ENCODE results near the gene DACH1. TPM values are rescaled to one million over a fixed set of nuclear protein-coding genes. Genes with fewer than 3 reads are reported as not detected.

DACH1 gene
- total and polyA plus RNA-seq, 2 of the 13 experiments (the other 11 are each of a cell fraction or from before 2014, with no cell fraction given), result not detected

- no peak for DNase-seq (ENCODE audit: low spot score)
- no peak overlapping the region for H2AFZ ChIP-seq (ENCODE audit: low read length)
- no peak for ATAC-seq
- H3K9ac ChIP-seq (ENCODE audit: insufficient read depth, low read depth, low read length), result no peak overlapping the region
- no peaks in the 10 kb centered on the region for H4K20me1 ChIP-seq (ENCODE audit: insufficient read depth, low read length)
- POLR2A ChIA-PET, result no interaction called here
- no peaks in the 10 kb centered on the region for H3K9me3 ChIP-seq (ENCODE audit: low read length)
- no peak overlapping the region for H3K4me3 ChIP-seq (replicated peaks in 1 of 3; ENCODE audit: insufficient read depth in 1 of 3, low read depth in 2 of 3, low read length in 3 of 3)
- CTCF ChIA-PET (ENCODE audit: low intra/inter-chr PET ratio, low total read pairs), result no interaction called here
- no peak overlapping the region for H3K4me2 ChIP-seq (ENCODE audit: low read depth, low read length)
- H3K27ac ChIP-seq (ENCODE audit: extremely low read length, insufficient read depth, low read length), result no peak overlapping the region
- in situ Hi-C loops (cut with HindIII; ENCODE audit: extremely low pct_ligation_motif_present, low pct_unique_long_range_greater_than_20kb) (no loop called here), intact Hi-C loops (cut with micrococcal nuclease; ENCODE audit: unreplicated experiment) (no loop called here)
- no peak for FAIRE-seq
- H3K27me3 ChIP-seq (ENCODE audit: control insufficient read depth in 1 of 2, insufficient read depth in 2 of 2, low read length in 2 of 2), result no peaks in the 10 kb centered on the region; a peak in 1 of 5 replicates
- no peaks in the 10 kb centered on the region for H3K4me1 ChIP-seq (ENCODE audit: insufficient read depth, low read length)
- BruUV-seq (replicated peaks), result no TSS peak
- H3K79me2 ChIP-seq (ENCODE audit: insufficient read depth, low read length), result no peaks in the 10 kb centered on the region
- H3K36me3 ChIP-seq (replicated peaks in 1 of 2; ENCODE audit: control insufficient read depth in 1 of 2, insufficient read depth in 2 of 2, low read length in 2 of 2), result no peaks in the 10 kb centered on the region
- 0% methylated on average over 1 of the region's 1 CpG for WGBS (ENCODE audit: low lambda C conversion rate)
- TF ChIP-seq ZNF234 (CRISPR knock-in tag; conservative IDR thresholded peaks at IDR 0.05) (no peak), RORA (CRISPR knock-in tag; IDR thresholded peaks at IDR 0.05) (no peak), CBX5 (CRISPR knock-in tag; IDR thresholded peaks at IDR 0.05; ENCODE audit: borderline replicate concordance) (no peak), ERF (CRISPR knock-in tag; IDR thresholded peaks at IDR 0.05) (no peak), TBX2 (CRISPR knock-in tag; IDR thresholded peaks at IDR 0.05; ENCODE audit: borderline replicate concordance) (no peak), MIER3 (CRISPR knock-in tag; IDR thresholded peaks at IDR 0.05; ENCODE audit: borderline replicate concordance) (no peak), PPARG (CRISPR knock-in tag; conservative IDR thresholded peaks at IDR 0.05) (no peak), SMAD9 (CRISPR knock-in tag; IDR thresholded peaks at IDR 0.05) (no peak), GATAD1 (CRISPR knock-in tag; IDR thresholded peaks at IDR 0.05) (no peak), SIX1 (CRISPR knock-in tag; IDR thresholded peaks at IDR 0.05; ENCODE audit: borderline replicate concordance) (no peak), ZMYM2 (CRISPR knock-in tag; IDR thresholded peaks at IDR 0.05) (no peak), CENPBD1 (CRISPR knock-in tag; IDR thresholded peaks at IDR 0.05; ENCODE audit: borderline replicate concordance, low read depth) (no peak), PCBP2 (optimal IDR thresholded peaks at IDR 0.05; ENCODE audit: low read depth, low read length, poor library complexity, severe bottlenecking) (no peak), ESRRA (CRISPR knock-in tag; IDR thresholded peaks at IDR 0.05; ENCODE audit: low read depth) (no peak)
- TF ChIP-seq, protein P1, sequence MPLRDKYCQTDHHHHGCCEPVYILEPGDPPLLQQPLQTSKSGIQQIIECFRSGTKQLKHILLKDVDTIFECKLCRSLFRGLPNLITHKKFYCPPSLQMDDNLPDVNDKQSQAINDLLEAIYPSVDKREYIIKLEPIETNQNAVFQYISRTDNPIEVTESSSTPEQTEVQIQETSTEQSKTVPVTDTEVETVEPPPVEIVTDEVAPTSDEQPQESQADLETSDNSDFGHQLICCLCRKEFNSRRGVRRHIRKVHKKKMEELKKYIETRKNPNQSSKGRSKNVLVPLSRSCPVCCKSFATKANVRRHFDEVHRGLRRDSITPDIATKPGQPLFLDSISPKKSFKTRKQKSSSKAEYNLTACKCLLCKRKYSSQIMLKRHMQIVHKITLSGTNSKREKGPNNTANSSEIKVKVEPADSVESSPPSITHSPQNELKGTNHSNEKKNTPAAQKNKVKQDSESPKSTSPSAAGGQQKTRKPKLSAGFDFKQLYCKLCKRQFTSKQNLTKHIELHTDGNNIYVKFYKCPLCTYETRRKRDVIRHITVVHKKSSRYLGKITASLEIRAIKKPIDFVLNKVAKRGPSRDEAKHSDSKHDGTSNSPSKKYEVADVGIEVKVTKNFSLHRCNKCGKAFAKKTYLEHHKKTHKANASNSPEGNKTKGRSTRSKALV (CRISPR knock-in tag; IDR thresholded peaks at IDR 0.05), result no peak
- TF ChIP-seq, protein P2, sequence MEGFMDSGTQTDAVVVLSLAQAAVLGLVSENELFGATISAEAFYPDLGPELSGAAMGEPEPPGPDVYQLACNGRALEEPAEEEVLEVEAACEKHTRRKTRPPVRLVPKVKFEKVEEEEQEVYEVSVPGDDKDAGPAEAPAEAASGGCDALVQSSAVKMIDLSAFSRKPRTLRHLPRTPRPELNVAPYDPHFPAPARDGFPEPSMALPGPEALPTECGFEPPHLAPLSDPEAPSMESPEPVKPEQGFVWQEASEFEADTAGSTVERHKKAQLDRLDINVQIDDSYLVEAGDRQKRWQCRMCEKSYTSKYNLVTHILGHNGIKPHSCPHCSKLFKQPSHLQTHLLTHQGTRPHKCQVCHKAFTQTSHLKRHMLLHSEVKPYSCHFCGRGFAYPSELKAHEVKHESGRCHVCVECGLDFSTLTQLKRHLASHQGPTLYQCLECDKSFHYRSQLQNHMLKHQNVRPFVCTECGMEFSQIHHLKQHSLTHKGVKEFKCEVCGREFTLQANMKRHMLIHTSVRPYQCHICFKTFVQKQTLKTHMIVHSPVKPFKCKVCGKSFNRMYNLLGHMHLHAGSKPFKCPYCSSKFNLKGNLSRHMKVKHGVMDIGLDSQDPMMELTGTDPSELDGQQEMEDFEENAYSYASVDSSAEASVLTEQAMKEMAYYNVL (CRISPR knock-in tag; IDR thresholded peaks at IDR 0.05; ENCODE audit: borderline replicate concordance), result no peak
Measured at GRCh38 chr13:71481046-71481445, 386.0 kb downstream of the DACH1 start.

All from HepG2 (cell line).